HG03442 (cell line): ENCODE results near the gene TARM1.

Source experiments
- ATAC-seq: cut with Tn5 transposase; IDR thresholded peaks from one replicate; pipeline ENCODE4 v1.9.1; 2021; ENCODE audit warnings: mild to moderate bottlenecking, moderate library complexity; ENCODE audit not compliant: unreplicated experiment

The TARM1 gene

DNA sequence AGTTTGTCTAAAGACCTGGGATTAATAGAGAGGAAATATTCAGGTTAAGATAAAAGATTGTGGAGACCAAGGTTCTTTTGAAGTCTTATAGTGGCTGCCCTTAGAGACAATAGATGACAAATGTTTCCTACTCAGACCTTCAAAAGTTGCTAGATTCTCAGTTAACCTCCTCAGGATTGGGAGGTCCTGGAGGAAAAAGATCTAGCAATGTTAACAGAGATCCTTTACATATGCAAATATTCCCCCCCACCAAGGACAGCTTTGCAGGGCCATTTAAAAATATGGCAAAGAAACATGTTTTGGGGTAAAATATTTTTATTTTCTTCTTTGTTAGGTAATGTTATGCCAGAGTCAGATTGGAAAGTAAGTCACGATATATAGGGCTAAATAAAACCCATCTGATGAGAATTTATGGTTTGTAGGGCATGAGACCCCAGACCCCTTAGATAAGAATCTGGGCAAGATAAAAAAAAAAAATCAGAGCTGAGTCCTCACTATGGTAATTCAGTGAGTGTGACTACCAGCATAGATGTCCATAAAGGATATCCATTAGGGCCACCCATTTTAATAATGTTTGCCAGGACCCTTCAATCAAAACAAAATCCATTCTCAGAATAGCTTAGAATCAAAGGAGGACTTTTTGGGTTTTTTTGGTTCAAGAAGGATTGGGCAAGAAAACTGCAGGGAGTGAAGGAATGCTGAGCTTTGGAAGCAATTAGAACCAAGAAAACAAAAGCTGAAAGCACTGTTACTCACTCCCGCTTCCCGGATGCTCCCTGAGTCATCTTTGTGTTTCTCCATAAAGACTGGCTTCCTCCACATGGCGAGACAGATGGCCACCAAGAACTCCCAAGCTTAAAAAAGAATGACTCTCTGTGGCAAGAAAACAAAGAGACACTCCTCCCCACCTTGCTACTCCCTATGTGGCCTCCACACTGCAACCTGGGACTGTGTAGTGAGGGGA, 45.7 kb downstream of the TARM1 start:
- no peak for ATAC-seq

DNA sequence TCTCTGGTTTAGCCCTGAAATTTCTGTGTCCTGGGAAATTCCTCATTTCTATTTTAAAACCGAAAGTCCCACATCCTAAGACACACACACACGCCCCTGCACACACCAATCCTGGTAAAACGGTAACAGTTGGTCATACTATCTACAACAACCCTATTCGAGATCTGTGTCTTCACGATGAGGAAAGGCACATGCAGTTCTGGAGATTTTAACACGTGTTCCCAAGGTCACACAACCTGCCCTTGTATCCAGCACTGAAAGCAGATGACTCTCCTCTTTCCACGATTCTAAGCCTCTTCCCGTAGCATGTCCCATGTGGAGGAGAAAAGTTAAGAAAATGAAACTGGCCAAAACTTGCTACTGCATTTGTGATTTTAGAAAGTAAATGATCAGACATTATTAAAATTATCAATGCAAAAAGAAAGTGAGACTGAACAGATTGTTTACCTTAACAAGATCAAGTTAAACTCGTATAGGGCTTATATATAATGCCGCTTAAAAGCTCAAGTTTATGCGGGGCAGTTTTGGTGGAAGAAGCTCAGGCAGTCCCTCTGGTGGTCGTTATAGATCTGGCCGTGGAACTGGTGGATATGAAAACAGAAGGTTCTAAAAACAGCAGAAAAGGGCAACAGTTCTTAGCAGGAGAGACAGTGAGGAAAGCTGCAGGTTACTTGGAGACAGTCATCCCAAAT, 50.1 kb downstream of the TARM1 start:
- no peak for ATAC-seq

DNA sequence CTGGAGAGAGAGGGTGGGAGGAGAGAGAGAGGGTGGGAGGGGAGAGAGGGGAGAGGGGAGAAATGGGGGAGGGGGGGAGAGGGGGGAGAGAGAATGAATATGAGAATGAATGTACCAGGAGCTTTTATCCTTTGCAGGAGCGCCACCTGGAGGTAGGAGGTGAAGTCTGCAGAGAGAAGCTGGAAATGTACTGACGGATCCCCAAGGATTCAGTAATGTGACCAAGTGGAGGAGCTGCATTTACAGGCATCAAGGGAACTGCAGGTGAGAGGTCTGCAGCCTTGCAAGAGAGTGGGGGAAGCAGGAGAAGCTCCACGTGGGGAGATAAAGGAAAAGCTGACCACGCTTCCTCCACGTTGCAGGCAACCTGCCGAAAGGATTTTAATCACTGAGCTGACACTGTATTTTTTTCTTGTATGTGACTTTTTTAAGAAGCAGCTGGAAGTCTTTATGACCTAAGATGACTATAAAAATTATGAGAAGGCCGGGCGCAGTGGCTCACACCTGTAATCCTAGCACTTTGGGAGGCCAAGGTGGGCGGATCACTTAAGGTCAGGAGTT, 51.2 kb downstream of the TARM1 start:
- no peak for ATAC-seq

DNA sequence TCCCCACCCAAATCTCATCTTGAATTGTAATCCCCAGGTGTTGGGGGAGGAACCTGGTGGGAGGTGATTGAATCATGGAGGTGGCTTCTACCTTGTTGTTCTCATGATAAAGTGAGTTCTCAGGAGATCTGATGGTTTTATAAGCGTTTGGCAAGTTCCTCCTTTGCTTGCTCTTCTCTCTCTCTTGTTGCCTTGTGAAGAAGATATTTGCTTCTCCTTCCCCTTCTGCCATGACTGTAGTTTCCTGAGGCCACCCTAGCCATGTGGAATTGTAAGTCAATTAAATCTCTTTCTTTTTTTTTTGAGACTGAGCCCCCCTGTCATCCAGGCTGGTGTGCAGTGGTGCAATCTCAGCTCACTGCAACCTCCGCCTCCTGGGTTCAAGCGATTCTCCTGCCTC, 51.9 kb downstream of the TARM1 start:
- no peak for ATAC-seq

DNA sequence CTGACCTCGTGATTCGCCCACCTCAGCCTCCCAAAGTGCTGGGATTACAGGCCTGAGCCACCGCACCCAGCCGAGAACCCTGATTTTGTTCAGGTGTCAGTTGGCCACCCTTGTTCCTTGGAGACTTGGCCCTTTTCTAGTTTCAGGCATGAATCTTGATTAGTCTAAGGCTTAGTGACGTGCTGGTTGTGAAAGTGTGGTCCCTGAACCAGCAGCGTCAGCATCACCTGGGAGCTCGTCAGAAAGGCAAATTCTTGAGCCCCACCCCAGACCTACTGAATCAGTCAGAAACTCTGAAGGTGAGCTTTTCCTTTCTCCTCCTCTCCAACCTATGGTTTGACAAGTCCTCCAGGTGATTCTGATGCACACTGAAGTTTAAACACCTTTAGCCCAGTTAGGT, 54.5 kb downstream of the TARM1 start:
- no peak for ATAC-seq

DNA sequence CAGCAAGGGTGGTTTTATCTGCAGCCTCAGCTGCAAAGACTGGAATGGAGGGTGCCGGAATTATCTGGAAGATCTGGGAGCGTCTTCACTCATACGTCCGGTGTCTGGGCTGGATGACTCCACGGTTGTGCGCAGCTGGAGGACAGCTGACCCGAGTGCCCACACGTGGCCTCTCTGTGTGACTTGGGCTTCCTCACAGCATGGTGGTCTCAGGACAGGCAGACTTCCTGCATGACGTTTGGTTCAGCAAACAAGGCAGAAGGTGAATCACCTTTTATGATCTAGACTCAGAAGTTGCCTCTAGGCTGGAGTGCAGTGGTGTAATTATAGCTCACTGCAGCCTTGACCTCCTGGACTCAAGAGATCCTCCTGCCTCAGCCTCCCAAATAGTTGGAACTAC, 56.5 kb downstream of the TARM1 start:
- ATAC-seq = no peak

DNA sequence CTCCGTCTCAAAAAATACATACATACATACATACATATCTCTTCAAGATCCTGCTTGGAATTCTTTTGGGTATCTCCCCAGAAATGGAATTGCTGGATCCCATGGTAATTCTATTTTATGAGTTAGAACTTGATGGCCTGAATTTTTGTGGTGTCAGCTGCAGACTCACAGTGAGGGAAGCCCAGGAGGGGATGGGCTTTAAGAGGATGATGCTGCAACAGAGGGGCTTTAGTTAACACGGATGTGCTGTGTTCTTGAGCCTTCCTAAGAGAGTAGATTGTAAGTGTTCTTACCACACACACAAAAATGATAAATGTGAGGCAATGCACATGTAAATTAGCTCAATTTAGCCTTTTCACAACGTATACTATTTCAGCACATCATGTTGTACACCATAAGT, 58.0 kb downstream of the TARM1 start:
- ATAC-seq = no peak

DNA sequence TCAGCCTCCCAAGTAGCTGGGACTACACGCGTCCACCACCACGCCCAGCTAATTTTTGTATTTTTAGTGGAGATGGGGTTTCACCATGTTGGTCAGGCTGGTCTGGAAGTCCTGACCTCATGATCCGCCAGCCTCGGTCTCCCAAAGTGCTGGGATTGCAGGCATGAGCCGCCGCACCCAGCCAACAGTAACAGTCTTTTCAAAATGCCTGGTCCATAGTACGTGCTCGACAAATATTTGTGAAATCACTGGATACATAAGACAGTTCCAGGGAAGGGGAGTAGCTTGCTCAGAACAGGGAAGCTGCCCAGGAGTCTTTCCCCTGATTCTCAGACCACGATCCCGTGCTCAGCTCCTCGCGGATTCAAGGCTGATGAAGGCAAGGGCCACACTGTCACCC, 59.2 kb downstream of the TARM1 start:
- no peak for ATAC-seq

DNA sequence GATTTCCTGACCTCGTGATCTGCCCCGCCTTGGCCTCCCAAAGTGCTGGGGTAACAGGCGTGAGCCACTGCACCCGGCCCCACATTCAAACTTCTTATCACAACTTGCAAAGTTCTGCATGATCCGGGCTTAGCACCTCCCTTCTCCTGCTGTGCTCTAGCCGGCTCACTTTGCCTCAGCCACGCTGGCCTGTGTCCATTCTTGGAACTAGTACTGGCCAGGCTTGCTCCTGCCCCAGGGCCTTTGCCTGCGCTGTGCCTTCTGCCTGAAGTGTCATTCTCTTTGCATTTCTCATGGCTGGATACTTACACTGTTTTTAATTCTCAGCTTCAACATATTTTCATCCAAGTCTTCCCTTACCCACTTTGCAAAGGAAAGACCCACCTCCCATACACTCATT, 59.8 kb downstream of the TARM1 start:
- no peak for ATAC-seq
